K562 (cell line): ENCODE data around the gene EOGT. TPM values are rescaled to one million over a fixed set of nuclear protein-coding genes. Genes with fewer than 3 reads are reported as not detected.

Source experiments
- CBX8 ChIP-seq: fragments of 200-600 bp; sonication (generic); IDR thresholded peaks from 2 replicates; pipeline ENCODE4 v1.6.1; 2012; ENCODE audit warnings: borderline replicate concordance, mixed run types, low read depth, mild to moderate bottlenecking, moderate library complexity, mixed read lengths, low read length, control low read depth, inconsistent platforms; ENCODE audit not compliant: poor library complexity, severe bottlenecking; ENCODE audit errors: extremely low read depth
- CGGBP1 ChIP-seq: fragments of 250-450 bp; sonication (Bioruptor Pico); IDR thresholded peaks from 2 replicates; pipeline ENCODE4 v1.9.0; 2021; ENCODE audit warnings: mild to moderate bottlenecking
- CREB5 ChIP-seq: fragments of 250-450 bp; sonication (Bioruptor Pico); IDR thresholded peaks from 2 replicates; pipeline ENCODE4 v1.5.0; 2020; ENCODE audit warnings: mild to moderate bottlenecking
- E2F5 ChIP-seq: sonication (generic); formaldehyde crosslinking; IDR thresholded peaks from 2 replicates; pipeline ENCODE4 v1.8.0; 2022; ENCODE audit warnings: mild to moderate bottlenecking, missing genetic modification reagents
- EHMT2 ChIP-seq: fragments of 450-650 bp; IDR thresholded peaks from 2 replicates; pipeline ENCODE4 v1.6.1; 2018; ENCODE audit warnings: antibody characterized with exemption
- ELK3 ChIP-seq: fragments of 450-650 bp; formaldehyde crosslinking; IDR thresholded peaks from 2 replicates; pipeline ENCODE4 v1.4.0; 2020; ENCODE audit warnings: mild to moderate bottlenecking
- FOXJ2 ChIP-seq: fragments of 200-800 bp; sonication (Bioruptor generic); IDR thresholded peaks from 2 replicates; pipeline ENCODE4 v1.6.1; 2016; ENCODE audit warnings: missing genetic modification characterization, missing compliant biosample characterization
- HMGXB4 ChIP-seq: sonication (generic); formaldehyde crosslinking; IDR thresholded peaks from 2 replicates; pipeline ENCODE4 v1.8.1; 2023; ENCODE audit warnings: mild to moderate bottlenecking, missing genetic modification reagents
- MXI1 ChIP-seq: IDR thresholded peaks from 2 replicates; pipeline ENCODE4 v1.6.1; 2011; ENCODE audit warnings: low read depth, mild to moderate bottlenecking, improper control_type of control experiment, low read length
- NUFIP1 ChIP-seq: fragments of 450-650 bp; IDR thresholded peaks from 2 replicates; pipeline ENCODE4 v1.6.1; 2018; ENCODE audit not compliant: partially characterized antibody
- RBM34 ChIP-seq: fragments of 200-400 bp; formaldehyde crosslinking; IDR thresholded peaks from 2 replicates; pipeline ENCODE4 v1.6.1; 2018; ENCODE audit warnings: low read length, borderline replicate concordance; ENCODE audit not compliant: insufficient read depth
- SP1 ChIP-seq: sonication (generic); formaldehyde crosslinking; IDR thresholded peaks from 2 replicates; pipeline ENCODE4 v1.8.1; 2022; ENCODE audit warnings: mild to moderate bottlenecking, missing genetic modification reagents
- ZBTB17 ChIP-seq: fragments of 450-650 bp; formaldehyde crosslinking; IDR thresholded peaks from 2 replicates; pipeline ENCODE4 v1.4.0; 2020; ENCODE audit warnings: mild to moderate bottlenecking
- ZFX ChIP-seq: sonication (generic); formaldehyde crosslinking; IDR thresholded peaks from 2 replicates; pipeline ENCODE4 v1.8.0; 2022; ENCODE audit warnings: mild to moderate bottlenecking, missing genetic modification reagents, moderate library complexity
- ZNF592 ChIP-seq: fragments of 450-650 bp; IDR thresholded peaks from 2 replicates; pipeline ENCODE4 v1.6.1; 2017; ENCODE audit warnings: antibody characterized with exemption, mild to moderate bottlenecking
- ZNF668 ChIP-seq: fragments of 250-450 bp; sonication (Bioruptor Pico); IDR thresholded peaks from 2 replicates; pipeline ENCODE4 v1.8.0; 2022; ENCODE audit warnings: mild to moderate bottlenecking, inconsistent platforms
- polyA plus RNA-seq, 8 experiments: library from polyadenylated mRNA; depleted of rRNA in 4 of 8; stranded (reverse) in 5 of 8; unstranded in 3 of 8; fragments of >200 nt; fragmentation: Nextera tagmentation in 2 of 8; fragmentation: Illumina TruSeq in 1 of 8; extraction: Ambion mirVana in 2 of 8; extraction: Trizol in 1 of 8; gene quantifications; 2 replicates each; pipeline versions ENCODE4 v1.2.1 to v1.2.3, GENCODE V29; 2011 to 2014; ENCODE audit warnings: inconsistent platforms in 1 of 8, missing spikeins in 1 of 8
- total RNA-seq, 7 experiments: library from RNA; depleted of rRNA in 6 of 7; stranded (reverse); fragments of >200 nt in 6 of 7; fragmentation: Illumina TruSeq in 2 of 7; extraction: Trizol in 2 of 7; gene quantifications; 2 replicates each; pipeline versions ENCODE4 v1.2.1 to v1.2.3, GENCODE V29; 2011 to 2021; ENCODE audit warnings: low replicate concordance in 1 of 7

EOGT gene
- total and polyA plus RNA-seq, 9 of the 15 experiments (the other 6 are each of a cell fraction or from before 2014, with no cell fraction given): 3.6 to 17.9 (median 7.4) TPM

- TF ChIP-seq CREB5 (CRISPR knock-in tag) (no peak), FOXJ2 (peak; percentile 52; the same call in 1 of the 2 replicates), SP1 (no peak), ELK3 (CRISPR knock-in tag) (no peak), MXI1 (peak; percentile 73), E2F5 (CRISPR knock-in tag) (no peak), EHMT2 (no peak), CGGBP1 (CRISPR knock-in tag) (no peak), RBM34 (no peak), CBX8 (no peak), NUFIP1 (no peak), ZNF668 (CRISPR knock-in tag) (no peak), ZNF592 (no peak), ZBTB17 (CRISPR knock-in tag) (no peak), HMGXB4 (0 out of 2 replicates have a peak, but pooled peaks have one; percentile 71), ZFX (CRISPR knock-in tag) (peak; percentile 97)
Observed at GRCh38 chr3:69051756-69052471, 38.4 kb upstream of the EOGT start, which contains the start of gene TMF1 (continued).
